SH-SY5Y (cell line): ENCODE measurements around the gene GGT5.

Experiments used
- GATA2 ChIP-seq: IDR thresholded peaks from 2 replicates; pipeline ENCODE4 v1.6.1; 2011; ENCODE audit warnings: mild to moderate bottlenecking, low read depth, low read length
- GATA3 ChIP-seq: IDR thresholded peaks from 2 replicates; pipeline ENCODE4 v1.6.1; 2011; ENCODE audit warnings: low read depth, mild to moderate bottlenecking, low read length, moderate library complexity

DNA sequence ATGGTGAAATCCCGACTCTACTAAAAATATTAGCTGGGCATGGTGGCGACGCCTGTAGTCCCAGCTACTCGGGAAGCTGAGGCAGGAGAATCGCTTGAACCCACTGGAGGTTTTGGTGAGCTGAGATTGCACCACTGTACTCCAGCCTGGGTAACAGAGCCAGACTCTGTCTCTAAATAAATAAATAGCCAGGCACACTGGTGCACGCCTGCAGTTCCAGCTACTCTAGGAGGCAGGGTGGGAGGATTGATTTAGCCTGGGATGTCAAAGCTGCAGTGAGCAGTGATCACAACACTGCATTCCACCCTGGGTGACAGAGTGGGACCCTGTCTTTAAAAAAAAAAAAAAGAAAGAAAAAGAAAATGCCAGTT is 46.2 kb downstream of the GGT5 start:
- TF ChIP-seq GATA2: no peak
- TF ChIP-seq GATA3: no peak
